Measurements from ENCODE around the gene GOLGA5.

GOLGA5 gene

DNA sequence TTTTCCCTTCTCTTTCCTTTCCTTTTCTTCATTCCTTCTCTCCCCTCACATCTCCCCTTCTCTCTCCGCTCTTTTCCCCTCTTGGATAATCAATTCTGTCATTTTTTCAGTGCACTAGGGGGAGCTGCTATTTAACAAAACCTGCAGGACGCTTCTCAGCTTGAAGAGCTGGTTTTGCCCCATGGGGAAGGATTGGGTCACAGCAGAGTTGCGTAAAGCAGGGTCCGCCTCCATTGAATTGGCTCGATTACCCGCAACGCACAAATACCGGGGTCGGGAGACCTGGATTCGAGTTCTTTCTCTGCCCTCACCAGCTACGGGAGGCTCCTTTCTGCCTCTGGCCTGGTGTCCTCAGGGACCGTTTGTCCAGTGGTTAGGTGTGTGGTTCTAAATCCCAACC lies 86.7 kb downstream of the GOLGA5 start:
- no peak for DNase-seq (ENCODE audit: low read depth)

DNA sequence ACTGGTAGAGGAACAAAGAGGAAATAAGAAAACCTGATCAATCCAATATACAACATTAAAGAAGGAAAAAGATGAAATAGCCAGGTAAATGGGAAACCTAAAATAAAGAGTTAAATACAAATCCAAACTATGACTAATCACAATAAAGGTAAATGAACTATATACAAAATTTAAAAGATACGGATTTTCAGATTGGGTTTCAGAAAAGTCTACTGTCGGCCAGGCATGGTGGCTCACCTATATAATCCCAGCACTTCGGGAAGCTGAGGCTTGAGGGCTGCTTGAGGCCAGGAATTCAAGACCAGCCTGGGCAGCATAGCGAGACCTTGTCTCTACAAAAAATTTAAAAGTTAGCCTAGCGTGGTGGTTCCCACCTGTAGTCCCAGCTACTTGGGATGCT lies 89.0 kb downstream of the GOLGA5 start:
- no peak for DNase-seq (ENCODE audit: low read depth)

DNA sequence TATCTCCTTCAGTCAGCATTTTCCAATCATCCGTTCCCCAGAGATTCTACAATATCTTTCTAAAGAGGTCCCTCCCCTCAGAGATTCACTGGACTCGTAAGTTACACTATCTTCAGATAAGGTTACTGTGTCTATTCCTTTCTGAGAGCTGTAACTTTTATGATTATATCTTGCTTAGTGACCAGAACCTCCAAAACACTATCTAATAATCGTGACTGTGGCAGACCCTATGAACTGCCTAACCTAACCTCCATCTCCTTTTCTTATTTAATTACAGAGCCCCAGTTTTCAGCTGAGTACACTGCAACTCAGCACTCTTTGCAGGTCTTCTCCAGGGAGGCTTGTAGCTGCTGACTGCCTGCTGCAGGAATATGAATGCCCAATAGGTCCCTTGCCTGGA lies 90.3 kb downstream of the GOLGA5 start:
- DNase-seq (ENCODE audit: low read depth), result no peak

DNA sequence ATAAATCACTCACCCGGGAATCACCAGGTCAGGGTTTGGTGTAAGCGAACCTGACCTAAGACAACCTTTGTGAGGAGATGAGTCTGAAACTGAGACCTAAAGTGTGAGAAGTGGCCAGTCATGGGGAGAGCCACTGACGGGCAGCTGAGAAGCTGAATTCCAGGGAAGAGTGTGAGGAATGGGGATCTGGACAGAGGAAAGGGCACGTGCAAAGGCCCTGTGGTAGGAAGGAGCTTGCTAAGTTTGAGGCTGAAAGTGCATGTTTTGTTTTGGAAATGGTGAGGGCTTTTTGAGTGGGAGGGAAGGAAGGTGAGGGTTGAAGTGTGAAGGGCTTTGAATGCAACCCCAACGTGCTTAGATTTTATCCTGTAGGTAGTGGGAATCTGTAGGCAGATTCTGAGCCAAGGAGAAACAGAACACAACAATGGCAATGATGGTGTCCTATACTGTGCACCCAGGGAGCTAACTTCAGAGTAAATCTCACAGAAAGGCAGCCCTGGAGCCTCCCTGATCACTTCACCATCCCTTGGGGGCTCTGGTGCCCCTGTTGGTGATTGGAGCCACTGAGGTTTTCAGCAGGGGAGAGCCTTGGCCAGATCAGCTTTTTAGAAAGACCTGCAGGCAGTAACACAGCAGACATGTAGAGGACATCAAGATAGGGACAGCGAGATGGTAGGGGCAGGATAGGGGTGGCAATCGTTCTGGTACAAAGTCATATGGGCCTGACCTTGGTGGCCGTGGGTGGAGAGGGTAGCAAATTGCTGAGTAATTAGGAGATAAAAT lies 91.4 kb downstream of the GOLGA5 start:
- no peak for DNase-seq (ENCODE audit: low read depth)

DNA sequence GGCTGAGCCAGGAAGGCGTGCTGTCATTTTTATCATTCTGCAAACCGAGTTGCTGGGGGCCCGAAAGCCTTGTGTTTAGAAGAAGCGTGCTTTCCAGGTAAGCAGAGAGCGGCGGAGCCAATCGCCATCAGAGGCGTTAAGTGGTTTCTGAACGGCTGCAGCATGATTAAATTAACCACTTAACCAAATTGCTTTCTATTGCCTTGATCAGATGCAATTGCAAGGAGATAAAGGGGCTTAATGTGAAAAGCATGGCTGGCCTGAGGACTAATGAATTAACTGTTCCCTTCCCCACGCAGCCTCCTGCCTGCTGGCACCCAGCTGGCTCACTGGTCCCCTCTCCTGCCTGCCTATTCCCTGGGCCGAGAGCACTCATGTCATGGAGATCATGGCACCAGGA lies 92.2 kb downstream of the GOLGA5 start:
- DNase-seq (ENCODE audit: low read depth), result no peak

DNA sequence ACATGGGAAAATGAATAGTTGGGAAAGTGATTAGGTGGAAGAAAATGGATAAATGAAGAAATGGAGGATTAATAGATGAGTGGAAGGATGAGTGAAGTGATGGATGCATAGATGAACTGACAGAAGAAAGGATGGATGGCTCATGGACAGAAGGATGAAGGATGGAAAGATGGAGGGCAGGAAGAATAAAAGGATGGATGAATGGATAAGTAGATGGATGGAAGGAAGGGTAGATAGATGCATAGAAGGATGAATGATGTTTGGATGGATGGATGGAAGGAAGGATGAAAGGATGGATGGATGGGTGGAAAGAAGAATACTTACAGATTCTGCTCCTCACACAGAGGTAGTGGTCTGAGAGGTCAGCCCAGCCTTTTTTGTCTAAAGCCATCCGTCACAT lies 93.1 kb downstream of the GOLGA5 start:
- no peak for DNase-seq (ENCODE audit: low read depth)

DNA sequence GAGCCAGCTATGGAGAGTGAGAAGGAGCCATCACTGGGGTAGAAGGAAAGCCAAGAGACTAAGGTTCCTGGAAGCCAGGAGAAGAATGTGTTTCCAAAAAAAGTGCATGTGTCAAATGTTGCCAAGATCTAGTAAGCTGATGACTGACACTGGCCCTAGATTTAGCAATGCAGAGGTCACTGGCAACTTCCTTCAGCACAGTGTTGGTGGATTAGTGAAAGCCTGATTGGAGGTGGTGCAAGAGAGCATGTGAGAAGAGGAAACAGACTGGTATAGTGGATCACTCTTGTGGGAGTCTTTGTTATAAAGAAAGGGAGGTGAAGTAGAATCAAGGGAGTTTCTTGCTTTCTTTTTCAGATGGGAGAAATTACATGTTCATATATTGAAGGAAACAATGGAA lies 94.8 kb downstream of the GOLGA5 start:
- DNase-seq (ENCODE audit: low read depth), result no peak

Data from activated T-helper 9 cell treated with anti-CD3 and anti-CD28 coated beads, Interleukin-2, amount 50 U/mL, for 16 hours (primary cell).